Lung (tissue), 12 donors: ENCODE measurements around the gene SOX5. TPM values are rescaled to one million over a fixed set of nuclear protein-coding genes. Genes with fewer than 3 reads are reported as not detected.

Source experiments
- ATAC-seq: fragments of 200-7000 bp; cut with Tn5 transposase; one replicate; pipeline ENCODE4 v1.9.1; 2020; ENCODE audit warnings: moderate number of reproducible peaks; ENCODE audit not compliant: insufficient read depth, low FRiP score
- DNase-seq, 3 donors: peaks; one replicate each; pipeline ENCODE4 v3.0.0-alpha.2; 2013 to 2017
- H3K27ac ChIP-seq, 2 donors: one replicate each; pipeline ENCODE4 v1.5.1; 2013; ENCODE audit warnings: mild to moderate bottlenecking in 2 of 2, moderate library complexity in 2 of 2, control low read depth in 1 of 2, inconsistent platforms in 1 of 2, low read depth in 1 of 2, low read length in 1 of 2
- H3K27me3 ChIP-seq, 3 donors: one replicate each; pipeline ENCODE4 v1.5.1; 2013; ENCODE audit warnings: low read length in 2 of 3; ENCODE audit not compliant: control insufficient read depth in 3 of 3, insufficient read depth in 3 of 3
- H3K36me3 ChIP-seq, 4 donors: one replicate each; pipeline ENCODE4 v1.5.1; 2013; ENCODE audit warnings: low read length in 4 of 4, mild to moderate bottlenecking in 1 of 4, moderate library complexity in 1 of 4; ENCODE audit not compliant: control insufficient read depth in 4 of 4, insufficient read depth in 4 of 4
- H3K4me1 ChIP-seq, 5 donors: one replicate each; pipeline ENCODE4 v1.5.1; 2013; ENCODE audit warnings: low read length in 5 of 5, mild to moderate bottlenecking in 2 of 5, moderate library complexity in 1 of 5; ENCODE audit not compliant: control insufficient read depth in 5 of 5, insufficient read depth in 5 of 5
- H3K4me3 ChIP-seq: one replicate; pipeline ENCODE4 v1.5.1; 2013; ENCODE audit warnings: mild to moderate bottlenecking, control low read depth, moderate library complexity
- H3K9ac ChIP-seq, 2 donors: one replicate each; pipeline ENCODE4 v1.5.1; 2013; ENCODE audit warnings: low read length in 2 of 2, control low read depth in 1 of 2; ENCODE audit not compliant: insufficient read depth in 1 of 2
- H3K9me3 ChIP-seq, 4 donors: one replicate each; pipeline ENCODE4 v1.5.1; 2013; ENCODE audit warnings: low read length in 3 of 4, mild to moderate bottlenecking in 1 of 4, moderate library complexity in 1 of 4; ENCODE audit not compliant: control insufficient read depth in 4 of 4, insufficient read depth in 3 of 4
- CTCF ChIP-seq: IDR thresholded peaks from 2 replicates; pipeline ENCODE4 v1.5.1; 2012; ENCODE audit warnings: mild to moderate bottlenecking; ENCODE audit errors: control extremely low read depth, extremely low read depth
- WGBS, 2 donors: extraction: QIAGEN DNeasy Blood & Tissue Kit; methylation state at CpG; one replicate each; pipeline ENCODE4 v1.1.7; 2013; 5-methylcytosine and 5-hydroxymethylcytosine counted together
- polyA plus RNA-seq, 2 donors: library from polyadenylated mRNA; stranded (reverse); fragments of 200-250 nt; gene quantifications; one replicate each; pipeline ENCODE4 v1.2.1, GENCODE V29; 2013
- total RNA-seq, 2 donors: library from RNA; depleted of rRNA in 1 of 2; stranded (reverse); fragments of >200 nt in 1 of 2; gene quantifications; one replicate each; pipeline ENCODE4 v1.2.1, GENCODE V29; 2014 to 2021
- donor health status: control.
- donor health status: control.
- donor health status: Bipolar disorder and iron deficiency.
- donor health status: healthy.
- donor health status: DM: yes; HTN: yes; CAD: no.

SOX5 gene
- total and polyA plus RNA-seq, 4 donors: 1.0 to 71.4 (median 7.2) TPM

- WGBS, 2 donors: 93 to 95% methylated on average over 2 of the region's 2 CpGs
These were observed 380.1 kb downstream of the SOX5 start for GRCh38 chr12:23569356-23569755.

GRCh38 chr12:23566133-23566532, 383.3 kb downstream of the SOX5 start:
- Histone ChIP-seq H3K36me3 (no peaks in the 10 kb centered on the region), H3K4me1 (peaks cover 0 to 14% (median 0%) of the 10 kb centered on the region in 5 donors), H3K4me3 (no peak overlapping the region), H3K27me3 (no peaks in the 10 kb centered on the region), H3K9ac (no peak overlapping the region), H3K27ac (no peak overlapping the region), H3K9me3 (no peaks in the 10 kb centered on the region)
- ATAC-seq (no peak), DNase-seq (no peak)
- WGBS, 2 donors: 41 to 44% methylated on average over 2 of the region's 2 CpGs
- no peak for TF ChIP-seq CTCF

More at GRCh38 chr12:23569356-23569755, 380.1 kb downstream of the SOX5 start:
- no peak for ATAC-seq
- no peak for DNase-seq
- no peak overlapping the region for H3K27ac ChIP-seq
- H3K4me3 ChIP-seq: no peak overlapping the region
- H3K9ac ChIP-seq: no peak overlapping the region
- peaks cover 0 to 6% (median 0%) of the 10 kb centered on the region in 5 donors for H3K4me1 ChIP-seq
- no peak for TF ChIP-seq CTCF
- no peaks in the 10 kb centered on the region for H3K9me3 ChIP-seq
- no peaks in the 10 kb centered on the region for H3K27me3 ChIP-seq
- H3K36me3 ChIP-seq: no peaks in the 10 kb centered on the region

- ATAC-seq: no peak
These were observed 384.9 kb downstream of the SOX5 start for GRCh38 chr12:23564451-23565152.

More at GRCh38 chr12:23564451-23565152, 384.9 kb downstream of the SOX5 start:
- WGBS, 2 donors: 62 to 72% methylated on average over 8 of the region's 8 CpGs
- no peaks in the 10 kb centered on the region for H3K9me3 ChIP-seq
- H3K9ac ChIP-seq: no peak overlapping the region
- DNase-seq: peak in 2 of 3 donors; percentile 80 to 84
- H3K36me3 ChIP-seq: no peaks in the 10 kb centered on the region
- H3K4me1 ChIP-seq: peaks cover 0 to 15% (median 0%) of the 10 kb centered on the region in 5 donors
- H3K27ac ChIP-seq: no peak overlapping the region
- TF ChIP-seq CTCF: no peak
- no peaks in the 10 kb centered on the region for H3K27me3 ChIP-seq
- H3K4me3 ChIP-seq: no peak overlapping the region
